AG09319 (cell line): ENCODE results near the gene INAFM1.
"Not testable (repeated sequence)": the region's sequence is repeated elsewhere in the genome, so short reads cannot be mapped to it uniquely, and the experiment has no call there.

Experiments used
- DNase-seq: peaks from one replicate; pipeline ENCODE4 v3.0.0-alpha.2; 2010; ENCODE audit warnings: low read depth; ENCODE audit errors: extremely low read depth
- CTCF ChIP-seq: IDR thresholded peaks from 2 replicates; pipeline ENCODE4 v1.5.1; 2011; ENCODE audit warnings: low read depth, mild to moderate bottlenecking, inconsistent platforms, low read length, moderate library complexity

The INAFM1 gene

GRCh38 chr19:47243364-47243775 lies 31.3 kb upstream of the INAFM1 start:
- DNase-seq = no peak
- no peak for TF ChIP-seq CTCF

- DNase-seq = peak; percentile 96
- TF ChIP-seq CTCF = peak; percentile 87
Observed at GRCh38 chr19:47243776-47244547, 30.7 kb upstream of the INAFM1 start.

GRCh38 chr19:47247308-47247990 lies 27.2 kb upstream of the INAFM1 start:
- peak; percentile 93 for TF ChIP-seq CTCF
- DNase-seq = no peak

- not testable (repeated sequence) for DNase-seq
Observed at GRCh38 chr19:47253016-47253415, 21.7 kb upstream of the INAFM1 start.

GRCh38 chr19:47253467-47253881 lies 21.2 kb upstream of the INAFM1 start:
- TF ChIP-seq CTCF = no peak
- DNase-seq = no peak

GRCh38 chr19:47253970-47254369 lies 20.7 kb upstream of the INAFM1 start:
- no peak for TF ChIP-seq CTCF
- no peak for DNase-seq

GRCh38 chr19:47255879-47256692 lies 18.6 kb upstream of the INAFM1 start, which contains the start of gene CCDC9:
TSS of gene CCDC9 (plus strand) at chr19:47256525. CDS start at chr19:47258401, 1,876 bp downstream.
- peak; percentile 92 for DNase-seq
- no peak for TF ChIP-seq CTCF
